HepG2 (cell line): ENCODE data around the gene CBFA2T2. TPM values are rescaled to one million over a fixed set of nuclear protein-coding genes. Genes with fewer than 3 reads are reported as not detected.

Experiments
- AKAP8 ChIP-seq: sonication (generic); formaldehyde crosslinking; IDR thresholded peaks from 2 replicates; pipeline ENCODE4 v1.5.1; 2020; ENCODE audit warnings: mild to moderate bottlenecking, missing genetic modification reagents
- ARID2 ChIP-seq: sonication (generic); formaldehyde crosslinking; IDR thresholded peaks from 2 replicates; pipeline ENCODE4 v1.8.1; 2022; ENCODE audit warnings: mild to moderate bottlenecking, missing genetic modification reagents, borderline replicate concordance
- ARNT2 ChIP-seq: sonication (generic); formaldehyde crosslinking; IDR thresholded peaks from 2 replicates; pipeline ENCODE4 v1.8.0; 2022; ENCODE audit warnings: mild to moderate bottlenecking, low read depth, missing genetic modification reagents, moderate library complexity
- EED ChIP-seq: sonication (generic); formaldehyde crosslinking; IDR thresholded peaks from 2 replicates; pipeline ENCODE4 v1.5.0; 2020; ENCODE audit warnings: mild to moderate bottlenecking, missing genetic modification reagents
- FOXC1 ChIP-seq: sonication (generic); formaldehyde crosslinking; IDR thresholded peaks from 2 replicates; pipeline ENCODE4 v1.8.0; 2022; ENCODE audit warnings: mild to moderate bottlenecking, missing genetic modification reagents, borderline replicate concordance
- HDAC6 ChIP-seq: fragments of 200-600 bp; sonication (generic); IDR thresholded peaks from 2 replicates; pipeline ENCODE4 v1.7.0; 2017; ENCODE audit warnings: mild to moderate bottlenecking, antibody characterized with exemption, low read length, low read depth
- KAT7 ChIP-seq: IDR thresholded peaks from 2 replicates; pipeline ENCODE4 v1.6.1; 2018; ENCODE audit warnings: borderline replicate concordance, missing compliant biosample characterization
- KDM2A ChIP-seq: sonication (generic); formaldehyde crosslinking; IDR thresholded peaks from 2 replicates; pipeline ENCODE4 v1.4.0; 2020; ENCODE audit warnings: low read depth, missing genetic modification reagents, borderline replicate concordance
- MEIS1 ChIP-seq: sonication (generic); formaldehyde crosslinking; IDR thresholded peaks from 2 replicates; pipeline ENCODE4 v1.9.0; 2021; ENCODE audit warnings: mild to moderate bottlenecking, missing genetic modification reagents, moderate library complexity, borderline replicate concordance
- RFX3 ChIP-seq: IDR thresholded peaks from 2 replicates; pipeline ENCODE4 v1.6.1; 2016; ENCODE audit warnings: missing biosample characterization, missing genetic modification reagents
- TMF1 ChIP-seq: sonication (generic); formaldehyde crosslinking; IDR thresholded peaks from 2 replicates; pipeline ENCODE4 v1.8.1; 2022; ENCODE audit warnings: low read depth, missing genetic modification reagents
- ZNF432 ChIP-seq: sonication (generic); formaldehyde crosslinking; IDR thresholded peaks from 2 replicates; pipeline ENCODE4 v1.5.0; 2020; ENCODE audit warnings: missing genetic modification reagents, mild to moderate bottlenecking, borderline replicate concordance
- ZNF501 ChIP-seq: sonication (generic); formaldehyde crosslinking; IDR thresholded peaks from 2 replicates; pipeline ENCODE4 v1.5.1; 2020; ENCODE audit warnings: mild to moderate bottlenecking, moderate library complexity, missing genetic modification reagents
- ZNF510 ChIP-seq: sonication (generic); formaldehyde crosslinking; IDR thresholded peaks from 2 replicates; pipeline ENCODE4 v1.4.0; 2020; ENCODE audit warnings: low read depth, mild to moderate bottlenecking, missing genetic modification reagents
- ZNF772 ChIP-seq: sonication (generic); formaldehyde crosslinking; IDR thresholded peaks from 2 replicates; pipeline ENCODE4 v1.5.0; 2020; ENCODE audit warnings: mild to moderate bottlenecking, missing genetic modification reagents
- polyA plus RNA-seq, 8 experiments: library from polyadenylated mRNA; depleted of rRNA in 3 of 8; stranded (reverse) in 7 of 8; unstranded in 1 of 8; fragments of >200 nt; fragmentation: Illumina TruSeq in 4 of 8; extraction: Trizol in 4 of 8; gene quantifications; 2 replicates each; pipeline versions ENCODE4 v1.2.1 to v1.2.3, GENCODE V29; 2011 to 2016; ENCODE audit warnings: low read depth in 4 of 8, missing spikeins in 1 of 8, mixed read lengths in 1 of 8; ENCODE audit not compliant: insufficient read depth in 1 of 8
- total RNA-seq, 5 experiments: library from RNA; depleted of rRNA; stranded (reverse); fragments of >200 nt; fragmentation: Illumina TruSeq; extraction: Trizol; gene quantifications; 2 replicates each; pipeline ENCODE4 v1.2.3, GENCODE V29; 2016; ENCODE audit warnings: low read depth in 1 of 5

The CBFA2T2 gene
- total and polyA plus RNA-seq, 2 of the 13 experiments (the other 11 are each of a cell fraction or from before 2014, with no cell fraction given), result 6.3 to 21.2 TPM

DNA sequence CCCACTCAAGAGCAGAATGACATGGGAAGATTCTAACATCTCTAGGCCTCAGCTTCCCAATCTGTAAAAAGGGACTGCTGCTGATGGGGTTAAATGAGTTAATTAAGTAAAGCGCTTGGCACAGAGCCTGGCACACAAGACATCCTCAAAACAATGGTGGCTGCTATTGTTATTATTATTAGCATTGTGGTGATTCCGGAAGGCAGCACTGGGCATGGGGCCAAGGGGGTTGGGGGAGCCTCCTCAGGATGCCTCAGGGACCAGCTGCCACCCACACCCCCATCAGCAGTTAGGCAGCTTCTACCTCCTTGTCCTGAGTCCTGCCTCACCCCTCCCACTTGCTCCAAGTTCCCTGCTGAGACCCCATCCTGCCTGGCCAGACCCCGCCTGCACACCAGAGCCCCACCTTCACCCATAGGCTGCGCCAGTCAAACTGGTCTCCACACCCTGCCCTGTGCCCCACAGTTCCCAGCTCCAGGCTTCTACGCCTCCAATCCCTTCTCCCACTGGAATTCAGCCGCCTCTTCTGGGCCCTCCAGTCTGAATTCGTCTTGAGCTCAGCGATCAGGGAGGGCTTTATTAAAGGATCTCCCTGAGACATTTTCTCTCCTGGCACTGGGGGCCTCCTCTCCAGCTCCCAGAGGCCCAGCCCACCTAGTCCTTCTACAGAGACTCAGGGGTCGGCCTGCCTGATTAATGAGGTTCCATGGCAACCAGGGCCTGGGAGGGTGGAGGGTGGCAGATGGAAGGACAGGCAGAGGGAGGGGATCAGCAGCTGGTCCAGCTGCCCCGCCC lies 194.8 kb downstream of the CBFA2T2 start (continued):
- 0 out of 2 replicates have a peak, but pooled peaks have one; percentile 19 for TF ChIP-seq ZNF432 (CRISPR knock-in tag)
- peak; percentile 48; the same call in 1 of the 2 replicates for TF ChIP-seq ZNF510 (CRISPR knock-in tag)
- TF ChIP-seq FOXC1 (CRISPR knock-in tag), result no peak
- 0 out of 2 replicates have a peak, but pooled peaks have one; percentile 36 for TF ChIP-seq ARID2 (CRISPR knock-in tag)
- TF ChIP-seq KAT7, result 0 out of 2 replicates have a peak, but pooled peaks have one; percentile 10
- 0 out of 2 replicates have a peak, but pooled peaks have one; percentile 13 for TF ChIP-seq KDM2A (CRISPR knock-in tag)
- no peak for TF ChIP-seq RFX3 (CRISPR knock-in tag)
- no peak for TF ChIP-seq HDAC6
- 0 out of 2 replicates have a peak, but pooled peaks have one; percentile 7 for TF ChIP-seq ZNF501 (CRISPR knock-in tag)
- 0 out of 2 replicates have a peak, but pooled peaks have one; percentile 15 for TF ChIP-seq EED (CRISPR knock-in tag)
- TF ChIP-seq MEIS1, result 0 out of 2 replicates have a peak, but pooled peaks have one; percentile 15
- peak; percentile 9; the same call in 1 of the 2 replicates for TF ChIP-seq TMF1
- TF ChIP-seq AKAP8 (CRISPR knock-in tag), result 0 out of 2 replicates have a peak, but pooled peaks have one; percentile 48
- TF ChIP-seq ZNF772 (CRISPR knock-in tag), result peak; percentile 8
- no peak for TF ChIP-seq ARNT2 (CRISPR knock-in tag)
